ENCODE results near the gene SPON1.

GRCh38 chr11:13928566-13929251 lies 33.8 kb upstream of the SPON1 start:
- TF ChIP-seq PRDM15 (CRISPR knock-in tag; IDR thresholded peaks at IDR 0.05): no peak
- TF ChIP-seq CTCF (IDR thresholded peaks at IDR 0.05): no peak
- TF ChIP-seq ZNF416 (CRISPR knock-in tag; IDR thresholded peaks at IDR 0.05): no peak
- TF ChIP-seq FOXP1 (CRISPR knock-in tag; IDR thresholded peaks at IDR 0.05; ENCODE audit: borderline replicate concordance): no peak
- TF ChIP-seq SP1 (CRISPR knock-in tag; conservative IDR thresholded peaks at IDR 0.05): no peak
- TF ChIP-seq ZNF512 (CRISPR knock-in tag; IDR thresholded peaks at IDR 0.05; ENCODE audit: borderline replicate concordance): no peak
- no peak for TF ChIP-seq HMGXB4 (CRISPR knock-in tag; IDR thresholded peaks at IDR 0.05)
- no peak for TF ChIP-seq USF2 (CRISPR knock-in tag; IDR thresholded peaks at IDR 0.05)
- TF ChIP-seq FOXK1 (CRISPR knock-in tag; IDR thresholded peaks at IDR 0.05): no peak
- TF ChIP-seq CREB1 (CRISPR knock-in tag; IDR thresholded peaks at IDR 0.05): no peak
- no peak for TF ChIP-seq MAX (CRISPR knock-in tag; IDR thresholded peaks at IDR 0.05)
- no peak for TF ChIP-seq E2F1 (CRISPR knock-in tag; IDR thresholded peaks at IDR 0.05)
- TF ChIP-seq ZNF396 (CRISPR knock-in tag; IDR thresholded peaks at IDR 0.05; ENCODE audit: borderline replicate concordance): no peak
- no peak for TF ChIP-seq ATF2 (CRISPR knock-in tag; IDR thresholded peaks at IDR 0.05; ENCODE audit: borderline replicate concordance, low read depth)
